Right forelimb (tissue), 1 donor: ENCODE data around the gene TERT.
"Not testable (repeated sequence)": the region's sequence is repeated elsewhere in the genome, so short reads cannot be mapped to it uniquely, and the experiment has no call there.

ENCODE experiments used
- DNase-seq: peaks from one replicate; pipeline ENCODE4 v3.0.0-alpha.2; 2018

Gene TERT

DNA sequence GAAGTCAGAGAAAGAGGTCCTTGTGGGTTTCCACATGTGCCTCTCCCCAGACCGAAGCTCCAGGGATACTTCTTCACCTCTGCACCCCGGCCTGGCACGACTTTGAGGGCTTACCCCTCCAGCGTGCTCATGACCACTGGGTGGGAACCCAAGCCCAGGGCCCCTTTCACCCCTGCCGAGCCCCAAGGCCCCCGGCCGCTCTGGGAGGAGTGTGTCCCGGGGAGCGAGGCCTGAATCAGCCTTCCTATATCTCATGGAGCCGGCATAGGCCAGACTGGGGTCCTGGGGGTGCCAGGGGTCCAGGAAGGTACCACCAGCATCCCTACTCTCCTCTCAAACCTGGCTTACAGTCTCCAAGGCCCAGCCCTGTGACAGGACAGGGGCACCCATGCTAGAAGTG lies 17.1 kb downstream of the TERT start:
- DNase-seq, result no peak

DNA sequence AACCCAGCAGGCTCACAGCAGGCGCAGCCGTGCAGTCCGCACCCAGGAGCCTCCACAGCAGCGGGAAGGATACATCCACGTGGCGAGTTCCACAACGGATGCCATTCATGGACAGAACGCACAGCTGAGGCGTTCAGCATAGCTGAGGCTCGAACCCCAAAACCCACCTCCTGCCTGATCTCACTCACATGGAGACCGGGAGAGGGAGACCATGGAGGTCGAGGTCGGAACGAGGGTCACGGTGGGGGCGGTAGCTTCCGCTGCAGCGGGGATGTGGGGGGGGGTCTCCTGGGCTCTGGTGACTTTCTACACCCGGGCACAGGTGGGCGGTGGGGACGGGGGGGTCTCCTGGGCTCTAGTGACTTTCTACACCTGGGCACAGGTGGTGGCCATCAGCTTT lies 17.5 kb downstream of the TERT start:
- DNase-seq, result no peak

DNA sequence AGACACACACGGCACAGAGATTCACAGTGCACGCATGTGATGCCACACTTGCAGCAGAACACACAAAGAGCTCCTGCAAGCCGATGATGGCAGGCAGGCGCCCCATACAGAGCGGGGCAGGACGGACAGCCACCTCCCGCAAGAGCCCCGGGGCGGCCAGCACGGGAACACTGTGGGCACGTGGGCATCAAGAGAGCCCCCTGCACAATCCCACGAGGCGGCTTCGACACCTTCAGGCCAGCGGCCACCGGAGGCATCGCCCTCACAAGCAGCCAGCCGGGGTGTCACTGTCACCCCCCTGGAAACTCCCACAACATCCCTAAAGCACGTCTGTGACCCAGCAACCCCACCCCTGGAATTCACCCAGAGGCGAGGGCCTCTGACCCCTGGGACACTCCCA lies 17.9 kb downstream of the TERT start:
- no peak for DNase-seq

DNA sequence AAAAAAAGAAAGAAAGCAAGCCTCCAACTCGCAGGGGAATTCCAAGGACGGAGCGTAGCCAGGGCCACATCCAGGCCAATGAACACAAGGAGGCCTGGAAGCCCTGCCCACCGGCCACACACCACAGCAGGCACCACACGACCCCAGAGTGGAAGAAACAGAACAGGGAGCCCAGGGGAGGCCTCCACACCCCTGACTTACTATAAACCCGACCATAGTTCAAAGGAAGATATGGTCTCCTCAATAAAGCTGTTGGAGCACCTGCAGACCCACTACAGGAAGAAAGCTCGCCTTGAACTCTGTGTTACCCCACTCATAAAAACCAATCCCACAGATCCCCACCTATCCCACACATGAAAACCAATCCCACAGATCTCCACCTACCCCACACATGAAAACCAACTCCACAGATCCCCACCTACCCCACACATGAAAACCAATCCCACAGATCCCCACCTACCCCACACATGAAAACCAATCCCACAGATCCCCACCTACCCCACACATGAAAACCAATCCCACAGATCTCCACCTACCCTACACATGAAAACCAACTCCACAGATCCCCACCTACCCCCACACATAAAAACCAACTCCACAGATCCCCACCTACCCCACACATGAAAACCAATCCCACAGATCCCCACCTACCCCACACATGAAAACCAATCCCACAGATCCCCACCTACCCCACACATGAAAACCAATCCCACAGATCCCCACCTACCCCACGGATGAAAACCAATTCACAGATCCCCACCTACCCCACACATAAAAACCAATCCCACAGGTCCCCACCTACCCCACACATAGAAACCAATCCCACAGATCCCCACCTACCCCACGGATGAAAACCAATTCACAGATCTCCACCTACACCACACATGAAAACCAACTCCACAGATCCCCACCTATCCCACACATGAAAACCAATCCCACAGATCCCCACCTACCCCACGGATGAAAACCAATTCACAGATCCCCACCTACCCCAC lies 19.2 kb downstream of the TERT start:
- not testable (repeated sequence) for DNase-seq

- no peak for DNase-seq
Observed at GRCh38 chr5:1274471-1274870, 20.4 kb downstream of the TERT start.

DNA sequence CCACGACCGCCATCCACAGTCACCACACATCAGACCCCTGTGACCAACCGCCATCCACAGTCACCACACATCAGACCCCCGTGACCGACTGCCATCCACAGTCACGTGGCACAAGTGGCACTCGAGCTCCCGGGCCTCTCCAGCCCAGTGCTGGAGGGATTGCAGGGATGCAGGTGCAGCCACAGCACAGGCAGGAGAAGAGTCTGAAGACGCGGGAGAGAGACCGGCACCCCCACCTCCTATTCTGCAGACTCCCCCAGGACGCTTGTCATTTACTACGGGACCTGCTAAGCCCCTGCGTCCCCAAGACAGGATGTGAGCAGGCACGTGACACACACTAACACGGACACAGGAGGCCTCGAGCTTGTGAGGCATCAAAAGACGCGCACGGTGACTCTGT lies 21.1 kb downstream of the TERT start:
- DNase-seq, result no peak

DNA sequence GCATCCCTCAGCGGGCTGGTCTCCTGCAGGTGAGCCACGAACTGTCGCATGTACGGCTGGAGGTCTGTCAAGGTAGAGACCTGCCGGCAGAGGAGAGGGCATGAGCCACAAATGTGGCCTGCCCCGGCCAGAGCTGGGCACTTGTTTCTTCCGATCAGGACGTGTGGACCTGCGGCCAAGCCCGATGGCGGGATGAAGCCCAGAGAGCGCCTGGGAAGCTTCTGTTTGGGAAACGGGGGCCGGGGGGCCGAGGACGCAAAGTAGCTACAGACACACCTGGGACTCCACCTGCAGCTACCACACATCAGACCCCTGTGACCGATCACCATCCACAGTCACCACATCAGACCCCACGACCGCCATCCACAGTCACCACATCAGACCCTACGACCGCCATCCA lies 22.7 kb downstream of the TERT start:
- DNase-seq, result no peak

- no peak for DNase-seq
Observed at GRCh38 chr5:1270933-1271914, 23.6 kb downstream of the TERT start.

DNA sequence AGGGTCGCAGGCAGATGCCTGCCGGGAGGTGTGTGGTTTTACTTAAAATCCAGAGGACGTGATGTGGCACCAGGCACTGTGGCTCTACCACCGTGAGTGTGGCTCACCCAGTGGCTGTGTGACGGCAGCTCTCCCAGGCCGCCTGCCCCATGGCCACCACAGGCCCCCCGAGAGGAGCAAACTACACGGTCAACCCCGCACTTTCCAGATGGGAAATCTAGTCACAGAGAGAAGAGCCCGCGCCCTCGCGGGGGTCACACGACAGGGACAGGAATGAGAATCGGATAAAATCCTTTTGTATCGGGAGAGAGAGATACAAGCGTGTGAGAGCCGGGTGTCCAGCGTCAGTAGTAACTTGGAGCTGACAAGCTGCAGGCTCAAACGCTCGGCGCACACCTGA lies 24.4 kb downstream of the TERT start:
- DNase-seq, result no peak

- DNase-seq, result no peak
Observed at GRCh38 chr5:1268666-1269065, 26.2 kb downstream of the TERT start.

- DNase-seq, result no peak
Observed at GRCh38 chr5:1268056-1268455, 26.8 kb downstream of the TERT start.

- not testable (repeated sequence) for DNase-seq
Observed at GRCh38 chr5:1267464-1267863, 27.4 kb downstream of the TERT start.

- no peak for DNase-seq
Observed at GRCh38 chr5:1266791-1267190, 28.1 kb downstream of the TERT start.

- DNase-seq, result no peak
Observed at GRCh38 chr5:1265461-1266455, 29.1 kb downstream of the TERT start.

DNA sequence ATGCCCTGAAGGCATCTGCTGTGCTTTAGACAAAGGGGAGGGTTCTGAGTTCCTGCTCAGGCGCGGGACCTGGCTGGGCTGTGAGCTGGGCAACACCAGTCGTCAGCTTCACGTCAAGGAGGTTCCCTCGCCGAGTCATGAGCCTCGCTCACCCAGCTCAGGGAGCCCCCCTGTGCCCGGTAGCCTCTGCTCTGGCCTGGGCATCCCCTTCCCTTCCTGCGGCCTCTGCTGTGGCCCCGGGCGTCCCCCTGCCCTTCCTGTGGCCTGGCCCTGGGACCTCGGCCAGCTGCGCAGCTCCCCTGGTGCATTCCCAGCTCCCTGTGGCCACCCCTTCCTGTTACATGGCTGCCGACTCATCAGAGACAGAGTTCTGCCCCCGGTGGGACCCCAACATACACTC lies 29.8 kb downstream of the TERT start:
- no peak for DNase-seq

- no peak for DNase-seq
Observed at GRCh38 chr5:1264211-1264610, 30.7 kb downstream of the TERT start.

GRCh38 chr5:1262381-1262780 lies 32.5 kb downstream of the TERT start:
- DNase-seq, result no peak

- DNase-seq, result no peak
Observed at GRCh38 chr5:1261643-1262042, 33.2 kb downstream of the TERT start.

DNA sequence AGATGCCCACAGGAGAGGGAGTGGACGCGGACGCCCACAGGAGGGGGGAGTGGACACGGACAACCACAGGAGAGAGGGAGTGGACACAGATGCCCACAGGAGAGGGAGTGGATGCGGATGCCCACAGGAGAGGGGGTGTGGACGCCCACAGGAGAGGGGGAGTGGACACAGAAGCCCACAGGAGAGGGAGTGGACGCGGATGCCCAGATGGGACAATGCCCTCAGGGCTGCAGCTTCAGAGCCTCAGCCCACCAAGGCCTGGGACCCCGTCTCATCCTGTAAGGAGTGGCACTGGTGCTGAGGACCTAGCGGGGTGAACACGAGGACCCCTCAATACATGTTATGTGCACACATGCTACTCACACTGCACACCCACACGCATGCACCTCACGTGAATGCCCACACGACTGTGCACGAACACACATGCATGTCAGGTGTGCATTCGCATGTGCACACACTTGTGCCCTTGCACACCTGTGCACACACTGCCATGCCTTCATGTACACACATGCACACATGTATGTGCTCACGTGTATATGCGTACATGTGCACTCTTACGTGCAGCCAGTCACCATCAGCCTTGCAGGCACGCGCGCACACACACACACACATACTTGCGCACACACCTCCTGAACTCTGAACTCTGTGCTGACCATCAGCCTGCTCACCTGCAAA lies 34.9 kb downstream of the TERT start:
- DNase-seq, result no peak

DNA sequence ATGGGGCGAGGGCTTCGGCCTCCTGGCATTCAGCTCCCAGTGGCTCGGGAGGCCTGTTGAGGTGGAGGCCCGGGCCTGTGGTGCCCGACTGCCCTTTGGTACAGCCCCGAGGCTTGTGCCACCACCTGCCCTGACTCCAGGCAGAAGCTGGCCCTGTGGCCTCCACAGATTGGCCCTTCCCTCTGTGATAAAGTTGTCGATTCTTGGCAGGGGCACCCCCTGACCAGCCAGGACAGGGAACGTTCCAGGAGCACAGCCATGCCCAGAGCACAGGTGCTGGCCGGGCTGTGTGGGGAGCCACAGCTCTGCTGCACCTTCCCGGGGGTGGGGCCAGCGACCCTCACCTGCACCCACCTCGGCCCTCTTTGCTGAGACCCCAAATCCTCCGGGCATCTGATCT lies 37.0 kb downstream of the TERT start:
- no peak for DNase-seq

DNA sequence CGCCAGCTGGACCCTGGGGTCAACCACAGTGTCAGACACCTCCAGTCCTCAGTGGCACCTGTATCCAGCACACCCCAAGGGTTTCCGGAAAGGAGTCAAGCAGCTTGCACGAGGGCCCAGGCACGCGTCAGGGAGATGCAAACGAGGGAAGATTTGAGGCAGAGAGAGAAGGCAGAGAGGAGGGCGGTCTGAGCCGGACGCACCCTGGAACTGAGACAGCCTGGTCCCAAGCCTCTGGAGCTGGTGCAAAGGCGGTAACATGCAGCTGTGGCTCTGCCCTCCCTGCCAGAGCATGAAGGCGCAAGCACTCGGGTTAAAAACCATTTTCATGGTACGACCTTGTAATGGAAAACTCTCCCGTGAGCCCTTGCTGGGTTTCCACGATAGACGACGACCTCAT lies 37.5 kb downstream of the TERT start:
- no peak for DNase-seq

GRCh38 chr5:1256776-1257175 lies 38.1 kb downstream of the TERT start:
- DNase-seq, result no peak
